ENCODE measurements around the gene BICD1. TPM values are rescaled to one million over a fixed set of nuclear protein-coding genes. Genes with fewer than 3 reads are reported as not detected.
"Not testable (repeated sequence)": the region's sequence is repeated elsewhere in the genome, so short reads cannot be mapped to it uniquely, and the experiment has no call there.

Gene BICD1
- total and polyA plus RNA-seq, 2 donors from 2014 or later, result 3.8 to 36.7 TPM

GRCh38 chr12:32098112-32098511, 8.5 kb upstream of the BICD1 start:
- no peak overlapping the region for H3K9ac ChIP-seq (ENCODE audit: low read length in 3 of 3)
- DNase-seq (no peak), FAIRE-seq (no peak)
- intact Hi-C loops (cut with DNase I), result no loop called here
- H3K27me3 ChIP-seq (ENCODE audit: control insufficient read depth, insufficient read depth, low read length), result no peaks in the 10 kb centered on the region
- no peak for TF ChIP-seq CTCF (IDR thresholded peaks at IDR 0.05; ENCODE audit: borderline replicate concordance, extremely low read depth, insufficient read depth)
- H3K4me1 ChIP-seq (ENCODE audit: control insufficient read depth in 2 of 3, insufficient read depth in 2 of 3, low read depth in 1 of 3, low read length in 3 of 3), result no peaks in the 10 kb centered on the region
- H3K36me3 ChIP-seq (ENCODE audit: control insufficient read depth in 2 of 3, insufficient read depth in 3 of 3, low read length in 3 of 3), result no peaks in the 10 kb centered on the region
- no peaks in the 10 kb centered on the region for H3K9me3 ChIP-seq (ENCODE audit: control insufficient read depth in 2 of 3, insufficient read depth in 1 of 3, low read length in 3 of 3)
- no peak overlapping the region for H3K27ac ChIP-seq (ENCODE audit: low read depth in 2 of 2, low read length in 2 of 2)
- no peak overlapping the region for H3K4me3 ChIP-seq (ENCODE audit: low read length in 3 of 3)

GRCh38 chr12:32099275-32099674, 7.4 kb upstream of the BICD1 start:
- H3K27ac ChIP-seq (ENCODE audit: low read depth in 2 of 2, low read length in 2 of 2); H3K4me1 ChIP-seq (ENCODE audit: control insufficient read depth in 2 of 3, insufficient read depth in 2 of 3, low read depth in 1 of 3, low read length in 3 of 3); H3K9me3 ChIP-seq (ENCODE audit: control insufficient read depth in 2 of 3, insufficient read depth in 1 of 3, low read length in 3 of 3); H3K36me3 ChIP-seq (ENCODE audit: control insufficient read depth in 2 of 3, insufficient read depth in 3 of 3, low read length in 3 of 3); FAIRE-seq; DNase-seq; H3K4me3 ChIP-seq (ENCODE audit: low read length in 3 of 3); intact Hi-C loops (cut with DNase I); H3K27me3 ChIP-seq (ENCODE audit: control insufficient read depth, insufficient read depth, low read length); H3K9ac ChIP-seq (ENCODE audit: low read length in 3 of 3): not testable (repeated sequence)

GRCh38 chr12:32100361-32100760, 6.3 kb upstream of the BICD1 start:
- no peak for DNase-seq
- Histone ChIP-seq H3K36me3 (ENCODE audit: control insufficient read depth in 2 of 3, insufficient read depth in 3 of 3, low read length in 3 of 3) (no peaks in the 10 kb centered on the region), H3K9me3 (ENCODE audit: control insufficient read depth in 2 of 3, insufficient read depth in 1 of 3, low read length in 3 of 3) (no peaks in the 10 kb centered on the region), H3K4me1 (ENCODE audit: control insufficient read depth in 2 of 3, insufficient read depth in 2 of 3, low read depth in 1 of 3, low read length in 3 of 3) (no peaks in the 10 kb centered on the region), H3K27ac (ENCODE audit: low read depth in 2 of 2, low read length in 2 of 2) (no peak overlapping the region), H3K9ac (ENCODE audit: low read length in 3 of 3) (no peak overlapping the region), H3K4me3 (ENCODE audit: low read length in 3 of 3) (no peak overlapping the region), H3K27me3 (ENCODE audit: control insufficient read depth, insufficient read depth, low read length) (no peaks in the 10 kb centered on the region)
- intact Hi-C loops (cut with DNase I), result no loop called here
- TF ChIP-seq CTCF (IDR thresholded peaks at IDR 0.05; ENCODE audit: borderline replicate concordance, extremely low read depth, insufficient read depth), result no peak
- FAIRE-seq, result no peak

- TF ChIP-seq CTCF (IDR thresholded peaks at IDR 0.05; ENCODE audit: borderline replicate concordance, extremely low read depth, insufficient read depth), result no peak
- Histone ChIP-seq H3K27ac (ENCODE audit: low read depth in 2 of 2, low read length in 2 of 2) (no peak overlapping the region), H3K4me1 (ENCODE audit: control insufficient read depth in 2 of 3, insufficient read depth in 2 of 3, low read depth in 1 of 3, low read length in 3 of 3) (no peaks in the 10 kb centered on the region), H3K9ac (ENCODE audit: low read length in 3 of 3) (no peak overlapping the region), H3K9me3 (ENCODE audit: control insufficient read depth in 2 of 3, insufficient read depth in 1 of 3, low read length in 3 of 3) (no peaks in the 10 kb centered on the region), H3K27me3 (ENCODE audit: control insufficient read depth, insufficient read depth, low read length) (no peaks in the 10 kb centered on the region), H3K36me3 (ENCODE audit: control insufficient read depth in 2 of 3, insufficient read depth in 3 of 3, low read length in 3 of 3) (no peaks in the 10 kb centered on the region), H3K4me3 (ENCODE audit: low read length in 3 of 3) (no peak overlapping the region)
- FAIRE-seq (no peak), DNase-seq (no peak)
- intact Hi-C loops (cut with DNase I), result no loop called here
These were observed 5.8 kb upstream of the BICD1 start for GRCh38 chr12:32100888-32101287.
